Natural killer cell treated with Interleukin-12 subunit alpha and Interleukin-12 subunit beta and Interleukin-15 and Interleukin-18, amount 100 ng/mL, for 72 hours (primary cell): Measurements from ENCODE around the gene RAD21L1. TPM values are rescaled to one million over a fixed set of nuclear protein-coding genes. Genes with fewer than 3 reads are reported as not detected.
A peak's percentile ranks its signal among the peaks of the same experiment; 100 is the strongest.

Experiments
- ATAC-seq, 2 donors: fragments of 150-1000 bp; cut with Tn5 transposase in 1 of 2; sonication (Bioruptor Pico), chemical (Tn5 transposase) in 1 of 2; 2 replicates each; pipeline ENCODE4 v1.10.0; 2021
- DNase-seq: peaks from one replicate; pipeline ENCODE4 v3.0.0; 2022; ENCODE audit warnings: low spot score
- H3K27ac Mint-ChIP-seq, 2 donors: 1 replicate in 1 of 2; 2 replicates in 1 of 2; pipeline ENCODE4 v1.8.0; 2022; ENCODE audit warnings: mixed read lengths in 2 of 2, mild to moderate bottlenecking in 1 of 2, moderate library complexity in 1 of 2
- H3K27me3 Mint-ChIP-seq, 2 donors: 1 replicate in 1 of 2; 2 replicates in 1 of 2; pipeline ENCODE4 v1.8.0; 2022; ENCODE audit warnings: mixed read lengths in 2 of 2
- H3K36me3 Mint-ChIP-seq: one replicate; pipeline ENCODE4 v1.8.0; 2022; ENCODE audit warnings: mixed read lengths
- H3K4me1 Mint-ChIP-seq, 2 donors: 1 replicate in 1 of 2; 2 replicates in 1 of 2; pipeline ENCODE4 v1.8.0; 2022; ENCODE audit warnings: low read depth in 2 of 2, mixed read lengths in 2 of 2, mild to moderate bottlenecking in 1 of 2
- H3K4me3 Mint-ChIP-seq: one replicate; pipeline ENCODE4 v1.8.0; 2022; ENCODE audit warnings: mixed read lengths
- H3K9me3 Mint-ChIP-seq: 2 replicates; pipeline ENCODE4 v1.8.0; 2022; ENCODE audit warnings: mixed read lengths
- total RNA-seq, 2 donors: library from RNA; stranded (reverse); gene quantifications; one replicate each; pipeline ENCODE4 v1.2.3, GENCODE V29; 2022

The RAD21L1 gene
- total RNA-seq, 2 donors from 2014 or later = not detected

DNA sequence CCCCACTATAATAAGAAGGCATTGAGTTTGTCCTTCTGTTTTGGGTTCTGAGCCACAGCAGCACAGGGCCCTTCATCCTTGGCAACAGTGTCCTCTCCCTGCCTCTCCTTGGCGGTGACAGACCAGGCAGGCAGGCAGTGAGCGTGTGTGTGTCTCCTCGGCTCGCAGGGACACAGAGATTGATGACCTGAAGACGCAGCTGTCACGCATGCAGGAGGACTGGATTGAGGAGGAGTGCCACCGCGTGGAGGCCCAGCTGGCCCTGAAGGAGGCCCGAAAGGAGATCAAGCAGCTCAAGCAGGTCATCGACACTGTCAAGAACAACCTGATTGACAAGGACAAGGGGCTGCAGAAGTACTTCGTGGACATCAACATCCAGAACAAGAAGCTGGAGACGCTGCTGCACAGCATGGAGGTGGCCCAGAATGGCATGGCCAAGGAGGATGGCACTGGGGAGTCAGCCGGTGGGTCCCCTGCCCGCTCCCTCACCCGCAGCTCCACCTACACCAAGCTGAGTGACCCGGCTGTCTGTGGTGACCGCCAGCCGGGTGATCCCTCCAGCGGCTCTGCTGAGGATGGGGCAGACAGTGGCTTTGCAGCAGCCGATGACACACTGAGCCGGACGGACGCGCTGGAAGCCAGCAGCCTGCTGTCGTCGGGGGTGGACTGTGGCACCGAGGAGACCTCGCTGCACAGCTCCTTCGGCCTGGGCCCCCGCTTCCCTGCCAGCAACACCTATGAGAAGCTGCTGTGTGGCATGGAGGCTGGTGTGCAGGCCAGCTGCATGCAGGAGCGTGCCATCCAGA lies 79.1 kb downstream of the RAD21L1 start:
- Mint-ChIP-seq H3K27me3 (no peaks in the 10 kb centered on the region), H3K4me1 (peaks cover 6 to 9% of the 10 kb centered on the region in 2 donors), H3K36me3 (no peaks in the 10 kb centered on the region), H3K4me3 (no peak overlapping the region), H3K27ac (no peak overlapping the region), H3K9me3 (no peaks in the 10 kb centered on the region)
- DNase-seq (peak; percentile 18), ATAC-seq (no peak)

Other genes starting within 250 kb of the RAD21L1 start
- gene RSPO4, start 223.7 kb upstream of the RAD21L1 start, total RNA-seq = under 1 TPM in 1 of 2 donors, not detected in 1; 0.19 TPM
- gene PSMF1, start 107.4 kb upstream of the RAD21L1 start, total RNA-seq = 100 to 1,000 TPM; 145 to 161 TPM
- not detected for gene TMEM74B, start 41.1 kb upstream of the RAD21L1 start, total RNA-seq
- gene C20orf202, start 22.6 kb upstream of the RAD21L1 start, total RNA-seq = under 1 TPM in 1 of 2 donors, not detected in 1; 0.40 TPM
- gene SNPH, start 40.2 kb downstream of the RAD21L1 start, total RNA-seq = 1 to 10 TPM; 1.5 to 1.9 TPM
- 1 to 10 TPM in 1 of 2 donors, under 1 TPM in 1; 0.89 to 1.5 TPM for gene SDCBP2, start 103.1 kb downstream of the RAD21L1 start, total RNA-seq
- gene FKBP1A, start 167.0 kb downstream of the RAD21L1 start, total RNA-seq = 100 to 1,000 TPM; 167 to 229 TPM
- gene NSFL1C, start 240.8 kb downstream of the RAD21L1 start, total RNA-seq = 10 to 100 TPM; 73.6 to 99.9 TPM